Activated naive CD4-positive, alpha-beta T cell treated with Interleukin-2 at 50 U/mL for 16 hours (primary cell): ENCODE measurements around the gene NDUFS1.
"Not testable (repeated sequence)": the region's sequence is repeated elsewhere in the genome, so short reads cannot be mapped to it uniquely, and the experiment has no call there.

Experiments used
- DNase-seq: peaks from one replicate; pipeline ENCODE4 v3.0.0-alpha.2; 2020

Gene NDUFS1

GRCh38 chr2:206160807-206161179, 1.5 kb upstream of the NDUFS1 start:
- peak; percentile 10 for DNase-seq

- peak; percentile 6 for DNase-seq
These were observed 1.0 kb upstream of the NDUFS1 start for GRCh38 chr2:206160125-206160806.

DNA sequence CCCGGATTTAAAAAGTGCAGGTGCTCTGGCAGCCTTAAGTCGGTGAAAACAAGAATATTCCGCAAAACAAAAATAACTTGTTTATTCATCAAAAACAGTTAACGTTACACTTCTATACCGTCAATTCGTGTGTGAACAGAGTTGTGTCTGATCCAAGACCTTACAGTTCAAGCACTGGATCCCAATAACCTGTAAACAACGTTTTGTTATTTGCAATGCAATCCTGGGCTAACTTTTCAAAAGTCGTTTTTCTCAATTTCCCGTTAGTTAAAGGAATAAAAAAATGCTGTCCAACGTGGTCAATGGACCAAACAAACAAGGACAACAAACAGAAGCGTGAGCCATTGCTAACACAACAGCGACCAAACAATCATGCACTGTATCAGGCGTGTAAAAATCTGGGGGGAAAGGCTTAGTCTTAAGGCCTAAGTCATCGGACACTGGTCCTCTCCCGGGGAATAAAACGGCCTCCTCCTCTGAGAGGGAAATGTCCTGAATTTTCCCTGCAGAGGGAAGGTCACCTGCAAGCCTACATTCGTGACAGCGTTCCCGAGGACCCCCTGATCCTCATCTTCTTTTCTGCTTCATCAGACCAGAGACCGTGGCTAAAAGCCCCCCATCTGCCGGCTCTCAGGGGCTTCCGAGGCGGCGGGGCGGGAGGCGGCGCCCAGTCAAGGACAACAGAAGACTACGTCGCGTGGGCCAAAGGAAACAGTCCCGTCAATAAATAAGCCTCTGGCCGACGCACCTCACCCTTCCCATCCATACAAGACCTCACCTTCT, 490 bp downstream of the NDUFS1 start:
- DNase-seq = no peak

- DNase-seq = not testable (repeated sequence)
These were observed 2.2 kb downstream of the NDUFS1 start for GRCh38 chr2:206157014-206157413.

- no peak for DNase-seq
These were observed 5.0 kb downstream of the NDUFS1 start for GRCh38 chr2:206154197-206154596.

DNA sequence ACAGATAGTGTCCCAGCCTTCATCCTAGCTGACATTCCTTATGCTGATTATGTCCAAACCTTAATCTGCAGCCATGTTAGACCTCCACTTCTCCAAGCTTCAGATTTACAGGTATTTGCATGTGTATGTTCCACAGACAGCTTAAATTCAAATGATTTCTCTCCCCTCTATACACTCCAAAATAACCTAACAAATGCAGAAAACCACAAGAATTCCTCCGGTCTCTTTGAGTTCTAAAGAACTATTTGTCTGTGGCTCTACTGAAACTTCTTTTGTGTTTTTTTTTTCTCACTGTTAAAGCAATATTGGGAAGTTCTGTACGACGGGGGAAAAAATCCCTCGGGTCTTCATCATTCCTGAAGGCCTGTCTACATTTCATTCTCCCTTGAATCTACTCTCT, 8.6 kb downstream of the NDUFS1 start:
- DNase-seq = no peak

DNA sequence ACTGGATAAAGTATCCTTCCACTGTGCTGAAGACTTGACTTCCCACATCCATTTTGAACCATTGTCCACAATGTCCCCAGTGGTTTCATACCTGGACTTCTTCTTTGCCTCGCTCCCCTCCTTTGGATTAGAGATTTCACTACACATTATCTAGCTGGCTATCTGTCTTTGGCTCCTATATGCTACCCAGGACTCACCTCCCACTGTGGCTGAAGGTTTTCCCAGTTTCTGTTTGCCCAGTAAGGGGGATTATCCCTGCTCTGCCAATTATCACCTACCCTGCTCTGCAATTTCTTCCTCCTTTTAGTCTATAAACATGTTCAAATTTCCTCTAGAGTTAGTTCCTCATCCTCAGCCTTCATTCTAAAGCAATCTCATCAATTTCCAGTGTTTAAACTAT, 9.1 kb downstream of the NDUFS1 start:
- DNase-seq = no peak

GRCh38 chr2:206149330-206149729, 9.9 kb downstream of the NDUFS1 start:
- DNase-seq = no peak

GRCh38 chr2:206145665-206146064, 13.6 kb downstream of the NDUFS1 start:
- DNase-seq = no peak

DNA sequence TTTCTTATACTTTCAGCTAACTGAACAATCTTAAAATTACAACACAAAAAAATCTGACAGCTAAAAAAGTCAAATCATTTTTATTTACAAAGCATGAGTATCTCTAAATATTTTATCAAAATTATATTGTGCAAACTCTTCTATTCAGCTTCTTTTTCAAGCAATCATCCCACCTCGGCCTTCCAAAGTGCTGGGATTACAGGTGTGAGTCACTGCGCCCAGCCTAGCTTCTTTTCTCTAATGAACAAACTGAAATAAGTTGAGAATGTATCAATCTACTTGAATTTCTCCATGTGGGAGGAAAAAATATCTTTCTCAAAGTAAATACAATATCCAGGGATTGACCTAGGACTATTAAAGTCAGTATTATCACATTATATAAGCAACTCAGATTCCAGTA, 14.9 kb downstream of the NDUFS1 start:
- DNase-seq = no peak

- DNase-seq = no peak
These were observed 15.8 kb downstream of the NDUFS1 start for GRCh38 chr2:206143451-206143850.

GRCh38 chr2:206127656-206128055, 31.6 kb downstream of the NDUFS1 start:
- no peak for DNase-seq

DNA sequence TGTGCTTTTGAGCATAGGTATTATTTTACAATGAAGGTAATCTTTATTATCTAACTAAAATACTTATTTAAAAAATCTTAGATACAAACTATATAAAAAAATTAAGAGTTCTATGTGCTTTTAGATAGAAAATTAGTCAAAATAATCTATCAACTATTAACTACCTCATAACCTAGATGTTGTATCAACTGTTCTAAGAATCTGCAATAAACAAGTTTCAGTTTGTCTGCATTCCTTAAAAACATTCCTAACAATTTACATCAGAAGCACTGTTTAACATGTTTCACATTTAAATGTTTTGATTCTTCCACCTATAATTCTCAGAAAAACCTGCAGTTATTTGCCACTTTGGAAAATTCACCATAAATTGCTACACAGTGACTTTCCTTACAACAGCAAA, 33.3 kb downstream of the NDUFS1 start:
- DNase-seq = no peak

GRCh38 chr2:206122569-206122968, 36.7 kb downstream of the NDUFS1 start:
- DNase-seq = not testable (repeated sequence)

DNA sequence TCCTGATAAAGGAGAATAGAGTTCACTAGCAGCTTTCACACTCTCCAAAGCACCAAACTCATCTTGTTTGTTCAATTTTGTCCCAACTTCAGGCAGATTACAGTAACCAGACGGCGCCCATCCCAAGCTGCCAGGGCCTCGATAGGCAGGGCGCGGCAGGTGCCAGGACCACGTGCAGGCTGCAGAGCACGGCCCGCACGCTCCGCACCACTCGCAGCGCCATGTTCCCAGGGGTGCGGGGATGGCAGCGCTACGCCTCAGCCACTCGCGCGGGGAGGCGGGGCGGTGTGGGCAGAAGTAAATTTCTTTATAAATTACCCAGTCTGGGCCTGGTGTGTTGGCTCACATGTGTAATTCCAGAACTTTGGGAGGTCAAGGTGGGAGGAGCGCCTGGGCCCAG, 43.0 kb downstream of the NDUFS1 start:
- DNase-seq = no peak

DNA sequence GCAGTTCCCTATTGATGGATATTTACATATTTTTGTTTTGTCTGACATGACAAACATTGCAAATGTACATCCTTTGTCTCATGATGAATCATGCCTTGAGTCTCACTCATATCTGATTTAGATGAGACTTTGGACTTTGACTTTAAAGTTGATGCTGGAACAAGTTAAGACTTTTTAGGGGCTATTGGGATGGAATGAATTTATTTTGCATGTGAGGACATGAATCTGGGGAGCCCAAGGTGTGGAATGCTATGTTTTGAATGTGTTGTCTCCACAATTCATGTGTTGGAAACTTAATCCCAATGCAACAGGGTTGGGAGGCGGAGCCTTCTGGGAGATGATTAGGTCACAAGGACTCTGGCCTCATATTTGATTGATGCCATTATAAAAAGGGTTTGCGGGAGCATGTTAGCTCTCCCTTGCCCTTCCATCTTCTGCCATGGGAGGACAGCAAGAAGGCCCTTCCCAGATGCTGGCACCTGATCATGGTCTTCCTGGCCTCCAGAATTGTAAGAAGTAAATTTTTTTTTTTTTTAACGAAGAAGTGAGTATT, 44.1 kb downstream of the NDUFS1 start:
- DNase-seq = no peak

DNA sequence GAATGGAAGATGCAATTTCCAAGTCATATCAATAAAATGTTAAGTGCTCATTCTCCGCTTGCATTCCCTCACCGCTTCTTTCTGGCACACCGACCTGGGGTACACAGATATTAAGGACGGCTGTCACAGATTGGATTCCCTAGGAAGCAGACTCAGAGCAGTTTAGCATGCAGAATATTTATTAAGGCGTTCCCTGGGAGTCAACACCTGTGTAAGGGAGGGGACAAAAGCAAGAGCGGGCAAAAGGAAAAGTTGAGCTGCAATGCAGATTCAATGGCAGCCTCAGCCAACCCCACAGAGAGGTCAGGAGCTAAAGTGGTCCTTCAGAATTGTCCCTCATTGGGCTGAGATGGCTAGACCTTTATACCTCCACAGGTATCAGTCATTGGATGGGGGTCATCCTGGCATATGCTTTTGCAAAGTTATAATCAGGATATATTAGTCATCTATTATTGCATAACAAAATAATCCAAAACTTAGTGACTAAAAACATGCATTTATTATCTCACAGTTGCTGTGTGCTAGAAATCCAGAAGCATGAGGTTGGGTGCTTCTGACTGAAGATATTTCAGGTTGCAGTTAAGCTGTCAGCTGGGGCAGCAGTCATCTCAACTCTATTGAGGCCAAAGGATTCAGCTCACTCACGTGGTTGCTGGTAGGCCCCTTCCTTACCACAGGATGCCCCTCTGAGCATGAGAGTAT, 46.2 kb downstream of the NDUFS1 start:
- no peak for DNase-seq

DNA sequence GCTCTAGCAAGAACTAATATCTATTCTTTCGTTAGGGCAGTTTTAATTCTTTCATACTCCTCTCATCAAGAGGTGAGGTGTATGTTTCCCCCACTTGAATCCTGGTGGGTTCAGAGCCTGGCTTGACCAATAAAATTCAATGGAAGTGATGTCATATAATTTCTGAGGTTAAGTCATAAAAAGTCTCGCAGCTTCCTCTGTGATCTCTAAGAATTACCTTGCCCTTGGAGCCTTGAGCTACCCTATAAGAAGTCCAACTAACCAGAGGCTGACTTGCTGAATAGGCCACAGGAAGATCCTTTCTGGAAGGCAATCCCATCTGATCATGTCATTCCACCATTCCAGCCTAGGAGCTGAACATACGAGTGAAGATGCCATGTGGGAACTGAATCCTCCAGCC, 47.1 kb downstream of the NDUFS1 start:
- DNase-seq = no peak

GRCh38 chr2:206108713-206109112, 50.5 kb downstream of the NDUFS1 start:
- DNase-seq = no peak

- DNase-seq = no peak
These were observed 53.7 kb downstream of the NDUFS1 start for GRCh38 chr2:206105541-206105940.

DNA sequence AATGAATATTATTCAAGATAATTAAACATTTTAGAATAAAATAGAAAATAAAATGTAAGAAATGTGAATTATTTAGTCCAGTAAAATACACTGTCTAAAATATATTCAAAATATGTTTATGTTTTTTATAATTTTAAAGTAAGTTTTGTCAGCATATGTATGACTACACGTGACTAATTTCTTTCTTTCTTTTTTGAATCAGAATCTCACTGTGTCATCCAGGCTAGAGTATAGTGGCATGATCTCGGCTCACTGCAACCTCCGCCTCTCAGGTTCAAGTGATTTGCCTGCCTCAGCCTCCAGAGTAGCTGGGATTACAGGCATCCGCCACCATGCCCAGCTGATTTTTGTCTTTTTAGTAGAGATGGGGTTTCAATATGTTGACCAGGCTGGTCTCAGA, 54.2 kb downstream of the NDUFS1 start:
- no peak for DNase-seq

DNA sequence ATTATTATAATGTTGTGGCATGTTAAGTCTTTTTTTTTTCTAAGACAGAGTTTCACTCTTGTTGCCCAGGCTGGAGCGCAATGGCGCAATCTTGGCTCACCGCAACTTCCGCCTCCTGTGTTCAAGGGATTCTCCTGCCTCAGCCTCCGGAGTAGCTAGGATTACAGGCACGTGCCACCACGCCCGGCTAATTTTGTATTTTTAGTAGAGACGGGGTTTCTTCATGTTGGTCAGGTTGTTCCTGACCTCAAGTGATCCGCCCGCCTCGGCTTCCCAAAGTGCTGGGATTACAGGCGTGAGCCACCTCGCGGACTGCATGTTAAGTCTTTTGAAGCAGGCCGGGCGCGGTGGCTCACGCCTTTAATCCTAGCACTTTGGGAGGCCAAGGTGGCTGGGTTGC, 60.4 kb downstream of the NDUFS1 start:
- DNase-seq = not testable (repeated sequence)

- DNase-seq = no peak
These were observed 60.8 kb downstream of the NDUFS1 start for GRCh38 chr2:206098471-206098870.

GRCh38 chr2:206096876-206097275, 62.4 kb downstream of the NDUFS1 start:
- DNase-seq = no peak
